ENCODE measurements around the gene HSD17B7. TPM values are rescaled to one million over a fixed set of nuclear protein-coding genes. Genes with fewer than 3 reads are reported as not detected.
A peak's percentile ranks its signal among the peaks of the same experiment; 100 is the strongest.

Gene HSD17B7
- total and polyA plus RNA-seq, 2 of the 8 experiments (the other 6 are each of a cell fraction or from before 2014, with no cell fraction given) = 31.0 to 37.8 TPM

GRCh38 chr1:162756523-162756922 lies 34.0 kb upstream of the HSD17B7 start:
- TF ChIP-seq RAD21 (IDR thresholded peaks at IDR 0.05 in 1 of 2, conservative IDR thresholded peaks at IDR 0.05 in 1 of 2; ENCODE audit: low read depth in 2 of 2, low read length in 2 of 2) (peak; percentile 14 to 28; a peak in 3 of 4 replicates), TCF12 (IDR thresholded peaks at IDR 0.05; ENCODE audit: low read depth, low read length) (no peak), TAF1 (IDR thresholded peaks at IDR 0.05; ENCODE audit: low read depth, low read length) (no peak), E2F6 (IDR thresholded peaks at IDR 0.05) (no peak), CREB1 (IDR thresholded peaks at IDR 0.05) (no peak)
- TF ChIP-seq, protein P1, sequence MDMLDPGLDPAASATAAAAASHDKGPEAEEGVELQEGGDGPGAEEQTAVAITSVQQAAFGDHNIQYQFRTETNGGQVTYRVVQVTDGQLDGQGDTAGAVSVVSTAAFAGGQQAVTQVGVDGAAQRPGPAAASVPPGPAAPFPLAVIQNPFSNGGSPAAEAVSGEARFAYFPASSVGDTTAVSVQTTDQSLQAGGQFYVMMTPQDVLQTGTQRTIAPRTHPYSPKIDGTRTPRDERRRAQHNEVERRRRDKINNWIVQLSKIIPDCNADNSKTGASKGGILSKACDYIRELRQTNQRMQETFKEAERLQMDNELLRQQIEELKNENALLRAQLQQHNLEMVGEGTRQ (IDR thresholded peaks at IDR 0.05; ENCODE audit: low read length) = no peak
- TF ChIP-seq, protein P2, sequence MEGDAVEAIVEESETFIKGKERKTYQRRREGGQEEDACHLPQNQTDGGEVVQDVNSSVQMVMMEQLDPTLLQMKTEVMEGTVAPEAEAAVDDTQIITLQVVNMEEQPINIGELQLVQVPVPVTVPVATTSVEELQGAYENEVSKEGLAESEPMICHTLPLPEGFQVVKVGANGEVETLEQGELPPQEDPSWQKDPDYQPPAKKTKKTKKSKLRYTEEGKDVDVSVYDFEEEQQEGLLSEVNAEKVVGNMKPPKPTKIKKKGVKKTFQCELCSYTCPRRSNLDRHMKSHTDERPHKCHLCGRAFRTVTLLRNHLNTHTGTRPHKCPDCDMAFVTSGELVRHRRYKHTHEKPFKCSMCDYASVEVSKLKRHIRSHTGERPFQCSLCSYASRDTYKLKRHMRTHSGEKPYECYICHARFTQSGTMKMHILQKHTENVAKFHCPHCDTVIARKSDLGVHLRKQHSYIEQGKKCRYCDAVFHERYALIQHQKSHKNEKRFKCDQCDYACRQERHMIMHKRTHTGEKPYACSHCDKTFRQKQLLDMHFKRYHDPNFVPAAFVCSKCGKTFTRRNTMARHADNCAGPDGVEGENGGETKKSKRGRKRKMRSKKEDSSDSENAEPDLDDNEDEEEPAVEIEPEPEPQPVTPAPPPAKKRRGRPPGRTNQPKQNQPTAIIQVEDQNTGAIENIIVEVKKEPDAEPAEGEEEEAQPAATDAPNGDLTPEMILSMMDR (IDR thresholded peaks at IDR 0.05; ENCODE audit: control extremely low read depth in 1 of 3, insufficient read depth in 1 of 3, low read depth in 1 of 3, low read length in 3 of 3) = peak in 1 of 3 experiments; percentile 34; a peak in 1 of 4 replicates
- Histone ChIP-seq H3K23me2 (ENCODE audit: low read depth, low read length) (no peaks in the 10 kb centered on the region), H3K4me1 (replicated peaks in 1 of 4; ENCODE audit: control insufficient read depth in 3 of 4, insufficient read depth in 4 of 4, low read length in 3 of 4) (no peaks in the 10 kb centered on the region), H3K27ac (ENCODE audit: low read depth, low read length) (no peak overlapping the region), H4K5ac (ENCODE audit: insufficient read length, low read depth, low read length) (no peak overlapping the region), H3K9ac (replicated peaks in 1 of 4; ENCODE audit: extremely low read depth in 1 of 4, low read depth in 3 of 4, low read length in 3 of 4) (no peak overlapping the region), H4K8ac (ENCODE audit: extremely low read depth, insufficient read depth, low read length) (no peak overlapping the region), H3K4ac (replicated peaks; ENCODE audit: insufficient read length, low read depth, low read length) (no peak overlapping the region), H3K36me3 (ENCODE audit: control insufficient read depth in 2 of 4, insufficient read depth in 4 of 4, low read length in 3 of 4) (no peaks in the 10 kb centered on the region), H3K79me1 (ENCODE audit: low read depth, low read length) (no peaks in the 10 kb centered on the region), H3K79me2 (ENCODE audit: control insufficient read depth in 1 of 2, insufficient read depth in 2 of 2, low read length in 2 of 2) (no peaks in the 10 kb centered on the region), H2AK5ac (ENCODE audit: low read depth, low read length) (no peak overlapping the region), H3K4me2 (ENCODE audit: insufficient read depth in 1 of 2, low read depth in 2 of 2, low read length in 2 of 2) (no peak overlapping the region), H2BK5ac (ENCODE audit: low read depth, low read length) (no peak overlapping the region), H2AFZ (ENCODE audit: low read length) (no peak overlapping the region), H3K18ac (ENCODE audit: extremely low read depth, low read length) (no peak overlapping the region), H3K23ac (ENCODE audit: insufficient read length) (no peak overlapping the region), H2BK12ac (ENCODE audit: low read depth, low read length) (no peak overlapping the region), H2BK120ac (replicated peaks; ENCODE audit: low read depth, low read length) (no peak overlapping the region), H3K56ac (replicated peaks; ENCODE audit: insufficient read length, low read depth, low read length) (no peak overlapping the region), H4K91ac (replicated peaks; ENCODE audit: insufficient read length, low read length) (no peak overlapping the region), H4K20me1 (replicated peaks in 1 of 2; ENCODE audit: control insufficient read depth in 1 of 2, insufficient read depth in 2 of 2, low read length in 2 of 2) (no peaks in the 10 kb centered on the region), H2BK20ac (ENCODE audit: low read length) (no peak overlapping the region), H3K4me3 (ENCODE audit: extremely low read depth in 1 of 4, insufficient read depth in 2 of 4, low read depth in 3 of 4, low read length in 4 of 4) (no peak overlapping the region), H3K9me3 (ENCODE audit: insufficient read depth in 2 of 2, low read depth in 1 of 2, low read length in 1 of 2) (no peaks in the 10 kb centered on the region), H2BK15ac (ENCODE audit: low read length) (no peak overlapping the region), H3K27me3 (replicated peaks in 1 of 4; ENCODE audit: control insufficient read depth in 3 of 4, extremely low read depth in 1 of 4, insufficient read depth in 3 of 4, low read length in 3 of 4) (no peaks in the 10 kb centered on the region), H3K14ac (ENCODE audit: insufficient read length) (no peak overlapping the region)
- WGBS, 2 experiments (ENCODE audit: extremely low coverage in 1 of 2, insufficient coverage in 1 of 2, insufficient read length in 1 of 2, insufficient replicate concordance in 2 of 2, low coverage in 1 of 2, low lambda C conversion rate in 2 of 2, missing lambda C conversion rate in 1 of 2) = 79% methylated on average over 5 of the region's 5 CpGs; no CpG with 5 or more reads in 1 of the 2 experiments
- no peak for FAIRE-seq
- POLR2A ChIA-PET (ENCODE audit: partially characterized antibody) = no interaction called here
- CTCF ChIA-PET (ENCODE audit: partially characterized antibody) = interaction anchor here (2.0 kb wide), 1 partner anchor 11 kb away, joined by 4 read pairs; no protein-coding TSS in a partner anchor
- DNase-seq (ENCODE audit: low read depth in 1 of 2, low spot score in 2 of 2) = no peak
